ENCODE data around the gene TMOD2. TPM values are rescaled to one million over a fixed set of nuclear protein-coding genes. Genes with fewer than 3 reads are reported as not detected.

TMOD2 gene
- total RNA-seq, 1 experiment from 2014 or later: 2.6 TPM

DNA sequence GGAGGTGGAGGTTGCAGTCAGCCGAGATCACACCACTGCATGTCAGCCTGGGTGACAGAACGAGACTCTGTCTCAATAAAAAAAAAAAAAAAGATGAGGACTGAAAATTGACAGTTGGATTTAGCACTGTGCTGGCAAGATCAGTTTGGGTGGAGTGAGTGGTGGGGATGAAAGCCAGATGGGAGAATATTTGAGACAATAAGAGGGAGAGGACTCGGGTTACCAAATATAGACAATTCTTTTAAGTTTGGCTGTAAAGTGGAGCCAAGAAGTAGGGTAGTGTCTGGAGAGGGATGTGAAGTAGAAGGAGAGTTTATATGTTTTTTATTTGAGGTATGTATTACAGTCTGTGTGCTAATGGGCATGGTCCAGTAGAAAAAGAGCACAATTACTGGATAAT lies 98.5 kb downstream of the TMOD2 start:
- H3K9me3 ChIP-seq (ENCODE audit: low read length): no peaks in the 10 kb centered on the region
- peaks cover 7% of the 10 kb centered on the region for H3K4me1 ChIP-seq (ENCODE audit: low read length)
- no peaks in the 10 kb centered on the region for H3K36me3 ChIP-seq (ENCODE audit: insufficient read depth, low read length)
- H3K27ac ChIP-seq (ENCODE audit: low read length): no peak overlapping the region
- no peak overlapping the region for H3K9ac ChIP-seq (ENCODE audit: low read length)
- H3K4me2 ChIP-seq (ENCODE audit: low read depth, low read length, poor library complexity, severe bottlenecking): no peak overlapping the region
- peaks cover 40% of the 10 kb centered on the region for H4K20me1 ChIP-seq (ENCODE audit: insufficient read depth, low read depth, low read length)
- H3K4me3 ChIP-seq (ENCODE audit: low read length): no peak overlapping the region
- H3K79me2 ChIP-seq (ENCODE audit: low read length): no peaks in the 10 kb centered on the region
- no peak overlapping the region for H2AFZ ChIP-seq (ENCODE audit: low read length)
- H3K27me3 ChIP-seq (ENCODE audit: low read length): no peaks in the 10 kb centered on the region
- no peaks in the 10 kb centered on the region for H3K9me2 ChIP-seq (replicated peaks; ENCODE audit: insufficient read depth, low read length)
- DNase-seq: no peak

DNA sequence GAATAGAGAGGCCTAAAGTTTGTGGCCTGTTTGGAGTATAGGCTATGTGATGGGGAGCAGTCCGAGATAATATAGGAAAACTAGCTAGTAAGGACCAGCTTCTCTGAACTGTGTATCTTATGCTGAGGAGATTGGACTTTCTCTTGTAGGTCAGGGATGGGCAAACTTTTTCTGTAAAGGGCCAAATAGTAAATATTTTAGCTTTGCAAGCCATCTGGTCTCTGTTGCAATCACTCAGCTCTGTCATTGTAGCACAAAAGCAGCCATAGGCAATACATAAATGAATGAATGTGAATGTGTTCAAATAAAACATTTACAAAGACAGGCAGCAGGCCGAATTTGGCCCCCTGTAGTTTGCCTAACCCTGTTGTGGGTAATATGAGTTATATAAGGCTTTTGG lies 102.6 kb downstream of the TMOD2 start:
- H4K20me1 ChIP-seq (ENCODE audit: insufficient read depth, low read depth, low read length): peaks cover 36% of the 10 kb centered on the region
- no peaks in the 10 kb centered on the region for H3K36me3 ChIP-seq (ENCODE audit: insufficient read depth, low read length)
- H3K9me3 ChIP-seq (ENCODE audit: low read length): no peaks in the 10 kb centered on the region

DNA sequence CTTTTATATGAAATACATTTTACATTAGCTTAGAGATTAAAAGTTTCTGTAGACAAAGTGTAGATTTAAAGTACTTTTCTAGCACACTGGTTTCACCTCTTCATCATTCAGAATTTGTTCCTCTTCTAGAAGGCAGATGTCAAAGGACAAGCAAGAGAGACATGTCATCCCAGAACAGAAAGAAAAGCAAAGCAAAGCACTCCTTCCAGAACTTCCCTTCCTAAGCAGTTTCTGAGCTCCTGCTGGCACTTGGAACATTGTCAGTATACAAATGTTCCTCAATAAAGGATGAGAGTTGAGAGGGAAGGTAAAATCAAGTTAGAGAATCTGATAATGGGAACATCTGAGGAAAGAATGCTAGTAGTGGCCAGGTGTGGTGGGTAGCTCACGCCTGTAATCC lies 104.2 kb downstream of the TMOD2 start:
- H3K27ac ChIP-seq (ENCODE audit: low read length): no peak overlapping the region
- H3K27me3 ChIP-seq (ENCODE audit: low read length): no peaks in the 10 kb centered on the region
- H3K9me2 ChIP-seq (replicated peaks; ENCODE audit: insufficient read depth, low read length): no peaks in the 10 kb centered on the region
- H3K4me1 ChIP-seq (ENCODE audit: low read length): peaks cover 7% of the 10 kb centered on the region
- H2AFZ ChIP-seq (ENCODE audit: low read length): no peak overlapping the region
- DNase-seq: no peak
- H3K9ac ChIP-seq (ENCODE audit: low read length): no peak overlapping the region
- H3K79me2 ChIP-seq (ENCODE audit: low read length): no peaks in the 10 kb centered on the region
- H3K9me3 ChIP-seq (ENCODE audit: low read length): no peaks in the 10 kb centered on the region
- no peaks in the 10 kb centered on the region for H3K36me3 ChIP-seq (ENCODE audit: insufficient read depth, low read length)
- no peak overlapping the region for H3K4me3 ChIP-seq (ENCODE audit: low read length)
- H3K4me2 ChIP-seq (ENCODE audit: low read depth, low read length, poor library complexity, severe bottlenecking): no peak overlapping the region
- H4K20me1 ChIP-seq (ENCODE audit: insufficient read depth, low read depth, low read length): peaks cover 31% of the 10 kb centered on the region

More for the DNA sequence above, 102.6 kb downstream of the TMOD2 start:
- no peak overlapping the region for H3K4me3 ChIP-seq (ENCODE audit: low read length)
- H3K9ac ChIP-seq (ENCODE audit: low read length): no peak overlapping the region
- no peak overlapping the region for H3K27ac ChIP-seq (ENCODE audit: low read length)
- H2AFZ ChIP-seq (ENCODE audit: low read length): no peak overlapping the region
- H3K79me2 ChIP-seq (ENCODE audit: low read length): no peaks in the 10 kb centered on the region
- no peaks in the 10 kb centered on the region for H3K9me2 ChIP-seq (replicated peaks; ENCODE audit: insufficient read depth, low read length)
- H3K27me3 ChIP-seq (ENCODE audit: low read length): no peaks in the 10 kb centered on the region
- peaks cover 7% of the 10 kb centered on the region for H3K4me1 ChIP-seq (ENCODE audit: low read length)
- DNase-seq: no peak
- no peak overlapping the region for H3K4me2 ChIP-seq (ENCODE audit: low read depth, low read length, poor library complexity, severe bottlenecking)

DNA sequence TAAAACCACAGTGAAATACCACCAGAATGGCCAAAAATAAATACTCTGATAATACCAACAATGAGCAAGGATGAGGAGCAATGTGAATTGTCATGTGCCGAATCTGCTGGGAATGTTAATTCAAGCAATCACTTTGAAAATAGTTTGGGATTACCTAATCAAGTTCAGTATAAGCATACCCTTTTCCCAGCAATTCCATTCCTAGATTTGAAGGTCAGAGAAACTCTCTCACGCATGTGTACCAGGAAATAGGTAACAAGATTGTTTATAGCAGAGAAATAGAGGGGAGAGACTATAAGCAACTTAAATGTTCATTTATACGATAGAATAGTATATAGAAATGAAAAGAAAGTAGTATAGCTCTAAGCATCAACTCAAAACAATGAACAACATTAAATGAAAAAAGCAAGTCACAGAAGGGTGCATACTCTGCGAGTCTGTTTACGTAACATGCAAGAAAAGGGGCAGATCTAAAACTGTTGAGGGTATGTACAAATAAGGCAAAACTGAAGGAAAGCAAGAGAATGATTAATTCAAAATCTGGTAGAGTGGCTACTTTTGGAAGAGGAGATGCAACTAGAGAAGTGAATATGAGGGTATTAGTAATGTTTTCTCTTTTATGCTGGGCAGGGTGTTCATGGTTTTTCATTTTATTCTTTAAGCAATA lies 105.5 kb downstream of the TMOD2 start:
- Histone ChIP-seq H3K4me1 (ENCODE audit: low read length) (peaks cover 4% of the 10 kb centered on the region), H3K4me3 (ENCODE audit: low read length) (no peak overlapping the region), H3K27me3 (ENCODE audit: low read length) (no peaks in the 10 kb centered on the region), H3K27ac (ENCODE audit: low read length) (no peak overlapping the region), H3K79me2 (ENCODE audit: low read length) (no peaks in the 10 kb centered on the region), H3K4me2 (ENCODE audit: low read depth, low read length, poor library complexity, severe bottlenecking) (no peak overlapping the region), H3K9me2 (replicated peaks; ENCODE audit: insufficient read depth, low read length) (no peaks in the 10 kb centered on the region), H4K20me1 (ENCODE audit: insufficient read depth, low read depth, low read length) (peaks cover 26% of the 10 kb centered on the region), H3K9ac (ENCODE audit: low read length) (no peak overlapping the region), H3K36me3 (ENCODE audit: insufficient read depth, low read length) (no peaks in the 10 kb centered on the region), H2AFZ (ENCODE audit: low read length) (no peak overlapping the region), H3K9me3 (ENCODE audit: low read length) (no peaks in the 10 kb centered on the region)
- no peak for DNase-seq

DNA sequence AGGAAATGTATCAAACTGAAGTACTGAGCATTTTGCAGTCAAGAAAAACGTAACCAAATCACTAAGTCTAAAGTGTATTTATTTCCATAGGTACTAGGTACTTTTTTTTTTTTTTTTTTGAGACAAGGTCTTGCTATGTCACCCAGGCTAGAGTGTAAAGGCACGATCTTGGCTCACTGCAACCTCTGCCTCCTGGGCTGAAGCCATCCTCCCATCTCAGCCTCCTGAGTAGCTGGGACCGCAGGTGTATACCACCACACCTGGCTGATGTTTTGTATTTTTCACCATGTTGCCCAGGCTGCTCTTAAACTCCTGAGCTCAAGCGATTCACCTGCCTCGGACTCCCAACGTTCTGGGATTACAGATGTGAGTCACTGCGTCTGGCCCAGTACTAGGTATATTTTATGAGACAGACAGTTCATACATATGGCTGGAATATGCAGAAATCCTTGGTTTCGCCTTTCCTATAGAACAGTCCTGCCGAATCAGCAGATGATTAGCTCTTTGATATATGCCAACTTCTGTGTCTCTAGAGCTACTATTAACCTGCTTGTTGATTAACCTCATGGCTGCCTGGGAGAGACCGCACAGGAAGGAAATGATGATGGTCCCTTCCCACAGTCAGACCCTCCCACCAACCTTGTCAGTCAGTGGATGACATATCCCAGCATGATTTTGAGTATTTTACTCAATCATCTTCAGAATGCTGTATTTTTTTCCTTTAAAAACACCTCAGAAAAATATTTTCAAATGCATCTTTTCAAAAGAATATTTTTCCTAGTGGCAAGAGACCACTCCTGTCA lies 110.4 kb downstream of the TMOD2 start:
- peaks cover 6% of the 10 kb centered on the region; the same call in 1 of the 2 replicates for H4K20me1 ChIP-seq (ENCODE audit: insufficient read depth, low read depth, low read length)
- H2AFZ ChIP-seq (ENCODE audit: low read length): no peak overlapping the region
- no peak overlapping the region for H3K4me2 ChIP-seq (ENCODE audit: low read depth, low read length, poor library complexity, severe bottlenecking)
- no peak overlapping the region for H3K9ac ChIP-seq (ENCODE audit: low read length)
- H3K79me2 ChIP-seq (ENCODE audit: low read length): no peaks in the 10 kb centered on the region
- DNase-seq: no peak
- H3K27ac ChIP-seq (ENCODE audit: low read length): no peak overlapping the region
- H3K9me3 ChIP-seq (ENCODE audit: low read length): no peaks in the 10 kb centered on the region
- no peaks in the 10 kb centered on the region for H3K36me3 ChIP-seq (ENCODE audit: insufficient read depth, low read length)
- no peaks in the 10 kb centered on the region for H3K4me1 ChIP-seq (ENCODE audit: low read length)
- H3K4me3 ChIP-seq (ENCODE audit: low read length): no peak overlapping the region
- no peaks in the 10 kb centered on the region for H3K27me3 ChIP-seq (ENCODE audit: low read length)
- H3K9me2 ChIP-seq (replicated peaks; ENCODE audit: insufficient read depth, low read length): no peaks in the 10 kb centered on the region

DNA sequence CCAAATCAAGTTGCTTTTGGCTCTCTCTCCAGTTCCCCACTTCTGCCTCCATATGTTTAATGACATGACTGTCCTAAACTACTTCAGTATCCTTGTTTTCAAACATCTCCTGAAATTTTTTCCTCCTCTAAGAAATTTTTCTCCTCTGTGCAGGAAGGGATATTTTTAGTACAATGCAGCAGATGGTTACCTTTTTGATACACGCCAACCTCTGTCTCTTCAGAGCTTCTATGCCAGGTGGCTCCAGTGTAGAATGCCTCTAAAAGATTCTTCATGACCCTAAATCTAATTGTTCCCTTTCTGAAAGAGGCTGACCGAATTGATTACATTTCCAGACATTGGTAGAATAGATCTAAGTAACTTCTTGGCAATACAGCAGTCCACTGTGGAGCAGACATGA lies 111.7 kb downstream of the TMOD2 start:
- Histone ChIP-seq H3K4me3 (ENCODE audit: low read length) (no peak overlapping the region), H3K79me2 (ENCODE audit: low read length) (no peaks in the 10 kb centered on the region), H3K4me1 (ENCODE audit: low read length) (no peaks in the 10 kb centered on the region), H3K9me2 (replicated peaks; ENCODE audit: insufficient read depth, low read length) (no peaks in the 10 kb centered on the region), H3K36me3 (ENCODE audit: insufficient read depth, low read length) (no peaks in the 10 kb centered on the region), H3K9ac (ENCODE audit: low read length) (no peak overlapping the region), H3K27me3 (ENCODE audit: low read length) (no peaks in the 10 kb centered on the region), H4K20me1 (ENCODE audit: insufficient read depth, low read depth, low read length) (no peaks in the 10 kb centered on the region), H3K27ac (ENCODE audit: low read length) (no peak overlapping the region), H3K4me2 (ENCODE audit: low read depth, low read length, poor library complexity, severe bottlenecking) (no peak overlapping the region), H3K9me3 (ENCODE audit: low read length) (no peaks in the 10 kb centered on the region), H2AFZ (ENCODE audit: low read length) (no peak overlapping the region)
- no peak for DNase-seq

DNA sequence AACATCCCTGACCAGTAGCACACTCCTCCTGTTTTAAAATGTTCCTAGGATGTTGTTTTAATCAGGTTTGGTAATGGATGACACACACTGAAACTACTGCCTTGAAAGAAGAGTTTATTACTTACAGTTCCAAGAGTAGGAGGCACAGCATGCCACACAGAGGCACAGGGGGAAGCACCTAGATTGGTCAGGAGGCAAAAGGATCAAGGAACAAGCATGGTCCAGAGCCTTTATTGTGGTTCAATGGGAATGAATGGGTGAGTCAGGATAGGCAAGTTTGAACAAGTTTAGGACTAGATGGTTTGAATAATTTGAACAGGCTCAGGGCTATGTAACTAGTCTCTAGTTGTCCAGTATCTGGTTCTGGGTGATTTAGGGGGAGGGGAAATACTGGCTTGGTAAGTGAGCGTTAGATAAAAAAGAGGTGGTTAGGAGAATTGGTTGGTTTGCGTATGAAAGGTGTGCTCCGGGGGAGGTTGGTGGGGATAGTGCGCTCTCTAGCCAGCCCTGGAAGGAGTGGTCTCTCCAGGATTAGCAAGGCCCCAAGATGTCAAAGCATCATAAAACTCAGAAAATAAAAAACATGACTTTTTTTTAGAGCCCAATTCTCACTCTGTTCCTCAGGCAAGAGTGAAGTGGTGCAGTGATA lies 113.1 kb downstream of the TMOD2 start:
- Histone ChIP-seq H3K79me2 (ENCODE audit: low read length) (no peaks in the 10 kb centered on the region), H2AFZ (ENCODE audit: low read length) (no peak overlapping the region), H3K9me3 (ENCODE audit: low read length) (no peaks in the 10 kb centered on the region), H3K4me1 (ENCODE audit: low read length) (no peaks in the 10 kb centered on the region), H3K9me2 (replicated peaks; ENCODE audit: insufficient read depth, low read length) (no peaks in the 10 kb centered on the region), H3K27ac (ENCODE audit: low read length) (no peak overlapping the region), H3K4me2 (ENCODE audit: low read depth, low read length, poor library complexity, severe bottlenecking) (no peak overlapping the region), H4K20me1 (ENCODE audit: insufficient read depth, low read depth, low read length) (no peaks in the 10 kb centered on the region), H3K4me3 (ENCODE audit: low read length) (no peak overlapping the region), H3K27me3 (ENCODE audit: low read length) (no peaks in the 10 kb centered on the region), H3K36me3 (ENCODE audit: insufficient read depth, low read length) (no peaks in the 10 kb centered on the region), H3K9ac (ENCODE audit: low read length) (no peak overlapping the region)
- DNase-seq: no peak

DNA sequence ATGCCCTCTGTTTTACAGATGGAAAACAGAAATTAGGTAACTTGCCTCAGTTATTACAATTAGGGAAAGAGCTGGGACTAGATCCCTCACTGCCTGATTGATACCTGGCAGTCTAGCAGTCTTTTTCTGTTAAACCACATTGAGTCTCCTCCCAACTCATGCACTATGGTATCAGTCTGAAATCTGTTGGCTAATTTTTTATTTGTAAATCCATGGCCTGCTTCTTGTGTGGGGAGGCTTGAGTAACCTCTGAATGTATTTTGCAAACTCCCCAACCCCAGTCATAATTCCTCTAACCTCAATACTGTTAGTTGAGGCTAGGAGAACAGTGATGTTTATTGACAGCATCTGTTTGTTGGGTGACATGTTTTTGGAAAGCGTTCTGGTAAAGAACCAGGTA lies 113.9 kb downstream of the TMOD2 start:
- Histone ChIP-seq H3K79me2 (ENCODE audit: low read length) (no peaks in the 10 kb centered on the region), H3K4me2 (ENCODE audit: low read depth, low read length, poor library complexity, severe bottlenecking) (no peak overlapping the region)
- DNase-seq: no peak

More for the DNA sequence above, 113.9 kb downstream of the TMOD2 start:
- Histone ChIP-seq H3K4me1 (ENCODE audit: low read length) (no peaks in the 10 kb centered on the region), H4K20me1 (ENCODE audit: insufficient read depth, low read depth, low read length) (no peaks in the 10 kb centered on the region), H3K9ac (ENCODE audit: low read length) (no peak overlapping the region), H3K36me3 (ENCODE audit: insufficient read depth, low read length) (no peaks in the 10 kb centered on the region), H3K27ac (ENCODE audit: low read length) (no peak overlapping the region), H3K9me2 (replicated peaks; ENCODE audit: insufficient read depth, low read length) (no peaks in the 10 kb centered on the region), H3K9me3 (ENCODE audit: low read length) (no peaks in the 10 kb centered on the region), H3K4me3 (ENCODE audit: low read length) (no peak overlapping the region), H2AFZ (ENCODE audit: low read length) (no peak overlapping the region), H3K27me3 (ENCODE audit: low read length) (no peaks in the 10 kb centered on the region)

Measured in Karpas-422 (cell line).